ENCODE data around the gene ALOXE3. TPM values are rescaled to one million over a fixed set of nuclear protein-coding genes. Genes with fewer than 3 reads are reported as not detected.
A peak's percentile ranks its signal among the peaks of the same experiment; 100 is the strongest.

ALOXE3 gene
- polyA plus RNA-seq, 1 donor from 2014 or later = not detected

GRCh38 chr17:8149419-8150193 is 31.3 kb upstream of the ALOXE3 start:
- Mint-ChIP-seq H3K9me3 (no peaks in the 10 kb centered on the region), H3K27ac (peak overlapping the region in 1 of 3 donors; percentile 84), H3K36me3 (peaks cover 8% of the 10 kb centered on the region), H3K4me1 (peaks cover 10 to 30% (median 21%) of the 10 kb centered on the region in 3 donors), H3K4me3 (peak overlapping the region; percentile 41 to 84 (median 64)), H3K27me3 (peaks cover 5% of the 10 kb centered on the region)

- peaks cover 6 to 24% (median 16%) of the 10 kb centered on the region in 3 donors for H3K4me1 Mint-ChIP-seq
- peak overlapping the region in 2 of 3 donors; percentile 71 to 87 for H3K27ac Mint-ChIP-seq
- H3K27me3 Mint-ChIP-seq = peaks cover 5% of the 10 kb centered on the region
- peaks cover 6% of the 10 kb centered on the region for H3K36me3 Mint-ChIP-seq
- H3K9me3 Mint-ChIP-seq = no peaks in the 10 kb centered on the region
- peak overlapping the region in 1 of 4 donors; percentile 60 for H3K4me3 Mint-ChIP-seq
Measured at GRCh38 chr17:8148560-8148959, 30.2 kb upstream of the ALOXE3 start.

- Mint-ChIP-seq H3K9me3 (no peaks in the 10 kb centered on the region), H3K36me3 (peaks cover 6% of the 10 kb centered on the region), H3K27ac (no peak overlapping the region), H3K27me3 (peaks cover 5% of the 10 kb centered on the region), H3K4me1 (peaks cover 6 to 17% (median 11%) of the 10 kb centered on the region in 3 donors), H3K4me3 (peak overlapping the region in 2 of 4 donors; percentile 51 to 60)
Measured at GRCh38 chr17:8147805-8148404, 29.6 kb upstream of the ALOXE3 start.

GRCh38 chr17:8147141-8147804 is 29.0 kb upstream of the ALOXE3 start:
- Mint-ChIP-seq H3K36me3 (peaks cover 6% of the 10 kb centered on the region), H3K9me3 (no peaks in the 10 kb centered on the region), H3K27me3 (peaks cover 5% of the 10 kb centered on the region), H3K27ac (peak overlapping the region in 1 of 3 donors; percentile 26), H3K4me3 (peak overlapping the region in 2 of 4 donors; percentile 51 to 61), H3K4me1 (peaks cover 6 to 12% (median 8%) of the 10 kb centered on the region in 3 donors)

GRCh38 chr17:8146381-8147140 is 28.2 kb upstream of the ALOXE3 start:
- peaks cover 3 to 8% (median 4%) of the 10 kb centered on the region in 3 donors for H3K4me1 Mint-ChIP-seq

GRCh38 chr17:8145811-8146210 is 27.5 kb upstream of the ALOXE3 start:
- H3K4me3 Mint-ChIP-seq = peak overlapping the region in 2 of 4 donors; percentile 45 to 61
- peaks cover 0 to 4% (median 2%) of the 10 kb centered on the region in 3 donors for H3K4me1 Mint-ChIP-seq
- no peaks in the 10 kb centered on the region for H3K27me3 Mint-ChIP-seq
- peaks cover 6% of the 10 kb centered on the region for H3K36me3 Mint-ChIP-seq
- no peak overlapping the region for H3K27ac Mint-ChIP-seq
- no peaks in the 10 kb centered on the region for H3K9me3 Mint-ChIP-seq

More at GRCh38 chr17:8146381-8147140, 28.2 kb upstream of the ALOXE3 start:
- Mint-ChIP-seq H3K36me3 (peaks cover 6% of the 10 kb centered on the region), H3K9me3 (no peaks in the 10 kb centered on the region), H3K27me3 (peaks cover under 1% of the 10 kb centered on the region), H3K27ac (peak overlapping the region in 1 of 3 donors; percentile 26), H3K4me3 (peak overlapping the region in 3 of 4 donors; percentile 13 to 61 (median 27))

- H3K27me3 Mint-ChIP-seq = no peaks in the 10 kb centered on the region
- H3K9me3 Mint-ChIP-seq = no peaks in the 10 kb centered on the region
- no peak overlapping the region for H3K27ac Mint-ChIP-seq
- peaks cover 6% of the 10 kb centered on the region for H3K36me3 Mint-ChIP-seq
- H3K4me1 Mint-ChIP-seq = peaks cover 0 to 2% (median 2%) of the 10 kb centered on the region in 3 donors
- peak overlapping the region in 1 of 4 donors; percentile 74 for H3K4me3 Mint-ChIP-seq
Measured at GRCh38 chr17:8144401-8145231, 26.3 kb upstream of the ALOXE3 start.

GRCh38 chr17:8143581-8144400 is 25.5 kb upstream of the ALOXE3 start:
- peak overlapping the region in 3 of 4 donors; percentile 30 to 74 (median 33) for H3K4me3 Mint-ChIP-seq

GRCh38 chr17:8142887-8143580 is 24.7 kb upstream of the ALOXE3 start:
- H3K27ac Mint-ChIP-seq = peak overlapping the region in 1 of 3 donors; percentile 46
- no peaks in the 10 kb centered on the region for H3K9me3 Mint-ChIP-seq
- H3K4me3 Mint-ChIP-seq = peak overlapping the region in 1 of 4 donors; percentile 74
- H3K4me1 Mint-ChIP-seq = peaks cover 0 to 5% (median 2%) of the 10 kb centered on the region in 3 donors
- peaks cover 6% of the 10 kb centered on the region for H3K36me3 Mint-ChIP-seq
- no peaks in the 10 kb centered on the region for H3K27me3 Mint-ChIP-seq

More at GRCh38 chr17:8143581-8144400, 25.5 kb upstream of the ALOXE3 start:
- Mint-ChIP-seq H3K4me1 (peaks cover 0 to 5% (median 2%) of the 10 kb centered on the region in 3 donors), H3K27me3 (no peaks in the 10 kb centered on the region), H3K36me3 (peaks cover 6% of the 10 kb centered on the region), H3K9me3 (no peaks in the 10 kb centered on the region), H3K27ac (peak overlapping the region in 1 of 3 donors; percentile 35)

GRCh38 chr17:8142158-8142886 is 24.0 kb upstream of the ALOXE3 start:
- Mint-ChIP-seq H3K9me3 (no peaks in the 10 kb centered on the region), H3K27ac (no peak overlapping the region), H3K4me3 (peak overlapping the region in 1 of 4 donors; percentile 41), H3K36me3 (peaks cover 3% of the 10 kb centered on the region), H3K4me1 (peaks cover 0 to 5% (median 2%) of the 10 kb centered on the region in 3 donors), H3K27me3 (no peaks in the 10 kb centered on the region)

- Mint-ChIP-seq H3K36me3 (peaks cover 3% of the 10 kb centered on the region), H3K4me1 (peaks cover 0 to 5% (median 2%) of the 10 kb centered on the region in 3 donors), H3K4me3 (peak overlapping the region in 2 of 4 donors; percentile 41 to 60), H3K27ac (peak overlapping the region in 1 of 3 donors; percentile 84), H3K9me3 (no peaks in the 10 kb centered on the region), H3K27me3 (no peaks in the 10 kb centered on the region)
Measured at GRCh38 chr17:8141741-8142140, 23.4 kb upstream of the ALOXE3 start.

- Mint-ChIP-seq H3K4me3 (peak overlapping the region in 2 of 4 donors; percentile 33 to 41), H3K27me3 (no peaks in the 10 kb centered on the region), H3K27ac (peak overlapping the region in 2 of 3 donors; percentile 39 to 84), H3K36me3 (no peaks in the 10 kb centered on the region), H3K4me1 (peaks cover 0 to 4% (median 0%) of the 10 kb centered on the region in 3 donors), H3K9me3 (no peaks in the 10 kb centered on the region)
Measured at GRCh38 chr17:8141045-8141444, 22.7 kb upstream of the ALOXE3 start.
